OCI-LY7 (cell line): ENCODE results near the gene CCDC9. TPM values are rescaled to one million over a fixed set of nuclear protein-coding genes. Genes with fewer than 3 reads are reported as not detected.

Source experiments
- Bru-seq: library from RNA; stranded (reverse); fragments of 400-500 nt; gene quantifications from one replicate; lab custom pipeline; 2021; lab: Mats Ljungman, UMichigan
- BruChase-seq, 2 experiments: library from RNA; stranded (reverse); fragments of 400-500 nt; gene quantifications; one replicate each; lab custom pipeline; 2021; lab: Mats Ljungman, UMichigan
- BruUV-seq: library from RNA; stranded (reverse); fragments of 400-500 nt; replicated peaks from 2 replicates; lab custom pipeline; 2021; lab: Mats Ljungman, UMichigan
- CTCF ChIA-PET: fragments of 300-600 bp; sonication (Branson Sonifier 250); formaldehyde crosslinking; loops from one replicate; lab custom pipeline; 2022; ENCODE audit warnings: antibody characterized with exemption; ENCODE audit not compliant: unreplicated experiment; lab: Charles Lee
- POLR2A ChIA-PET: fragments of 300-600 bp; sonication (Branson Sonifier 250); formaldehyde crosslinking; loops from one replicate; lab custom pipeline; 2022; ENCODE audit warnings: antibody characterized with exemption; lab: Charles Lee
- DNase-seq: peaks from one replicate; pipeline ENCODE4 v3.0.0-alpha.2; 2015; ENCODE audit warnings: low spot score
- H2AFZ ChIP-seq: fragments of 200-600 bp; sonication (generic), shearing (Covaris generic); 2 replicates; pipeline ENCODE4 v1.6.1; 2014; ENCODE audit warnings: mild to moderate bottlenecking, antibody characterized with exemption, low read length, moderate library complexity
- H3K27ac ChIP-seq: fragments of 200-600 bp; sonication (generic); 2 replicates; pipeline ENCODE4 v1.5.1; 2014; ENCODE audit warnings: mixed run types, low read depth, mild to moderate bottlenecking, moderate library complexity, low read length, inconsistent platforms; ENCODE audit not compliant: poor library complexity, severe bottlenecking
- H3K36me3 ChIP-seq: fragments of 200-600 bp; sonication (generic); 2 replicates; pipeline ENCODE4 v1.6.1; 2014; ENCODE audit warnings: mild to moderate bottlenecking, antibody characterized with exemption, low read length, moderate library complexity, mixed read lengths; ENCODE audit not compliant: insufficient read depth
- H3K4me1 ChIP-seq: fragments of 200-600 bp; sonication (generic); 2 replicates; pipeline ENCODE4 v1.5.1; 2014; ENCODE audit warnings: mild to moderate bottlenecking, low read length; ENCODE audit not compliant: insufficient read depth, poor library complexity, severe bottlenecking
- H3K4me2 ChIP-seq: fragments of 200-600 bp; sonication (generic); 2 replicates; pipeline ENCODE4 v1.6.1; 2014; ENCODE audit warnings: mild to moderate bottlenecking, low read length
- H3K4me3 ChIP-seq: fragments of 200-600 bp; sonication (generic); 2 replicates; pipeline ENCODE4 v1.5.1; 2014; ENCODE audit warnings: mild to moderate bottlenecking, low read depth, low read length; ENCODE audit not compliant: poor library complexity, severe bottlenecking
- H3K79me2 ChIP-seq: fragments of 200-600 bp; sonication (generic); 2 replicates; pipeline ENCODE4 v1.6.1; 2016; ENCODE audit warnings: low read depth, mild to moderate bottlenecking, low read length, moderate library complexity, mixed read lengths; ENCODE audit not compliant: insufficient read depth
- H3K9me2 ChIP-seq: fragments of 200-600 bp; sonication (generic); 2 replicates; pipeline ENCODE4 v1.6.1; 2016; ENCODE audit warnings: mild to moderate bottlenecking, low read length, mixed read lengths; ENCODE audit not compliant: insufficient read depth
- H3K9me3 ChIP-seq: fragments of 200-600 bp; sonication (generic); 2 replicates; pipeline ENCODE4 v1.6.1; 2014; ENCODE audit warnings: mild to moderate bottlenecking, mixed run types, low read length, mixed read lengths
- H4K20me1 ChIP-seq: fragments of 200-600 bp; sonication (generic); 2 replicates; pipeline ENCODE4 v1.6.1; 2014; ENCODE audit warnings: mild to moderate bottlenecking, antibody characterized with exemption, low read length, moderate library complexity, mixed read lengths; ENCODE audit not compliant: insufficient read depth
- EZH2phosphoT487 ChIP-seq: fragments of 200-600 bp; sonication (generic); IDR thresholded peaks from 2 replicates; pipeline ENCODE4 v1.6.1; 2018; ENCODE audit warnings: low read depth, borderline replicate concordance, mild to moderate bottlenecking, mixed run types, antibody characterized with exemption, low read length, moderate library complexity, mixed read lengths
- intact Hi-C: fragments of 100-400 bp; cut with micrococcal nuclease; formaldehyde crosslinking; loops from one replicate; pipeline ENCODE4 v1.10.0; 2022; ENCODE audit not compliant: unreplicated experiment
- long read RNA-seq: library from polyadenylated mRNA; stranded (forward); transcript quantifications from one replicate; pipeline ENCODE4 v2.0.0, GENCODE V29; 2022
- total RNA-seq, 2 experiments: library from RNA; depleted of rRNA in 1 of 2; stranded (reverse); fragments of >200 nt in 1 of 2; shearing (Covaris generic) in 1 of 2; gene quantifications; 2 replicates each; pipeline ENCODE4 v1.2.3, GENCODE V29; 2014 to 2022
- TF ChIP-seq, protein P1 (sequence below): fragments of 200-600 bp; sonication (generic); conservative IDR thresholded peaks from 2 replicates; pipeline ENCODE4 v1.5.1; 2014; ENCODE audit warnings: mild to moderate bottlenecking, antibody characterized with exemption, low read length, moderate library complexity, mixed read lengths

CCDC9 gene
- total RNA-seq (2014; rRNA removed; shearing (Covaris generic)) (6.5 and 7.9 TPM in 2 replicates), total RNA-seq (2022) (19.3 and 19.7 TPM in 2 replicates), Bru-seq, nascent RNA (percentile 50 among the genes with signal in this experiment), BruChase-seq, experiment 1, labeled RNA remaining after a 6-hour chase (percentile 52 among the genes with signal in this experiment), BruChase-seq, experiment 2, labeled RNA remaining after a 2-hour chase (percentile 57 among the genes with signal in this experiment)
- long read RNA-seq, transcript CCDC9-201 (12 exons, 2,093 nt): major isoform, 13 of 25 reads
- long read RNA-seq, partial matches to known transcripts: 1 of 25 reads
- long read RNA-seq, other reads (novel, unspliced or antisense): 11 of 25 reads

DNA sequence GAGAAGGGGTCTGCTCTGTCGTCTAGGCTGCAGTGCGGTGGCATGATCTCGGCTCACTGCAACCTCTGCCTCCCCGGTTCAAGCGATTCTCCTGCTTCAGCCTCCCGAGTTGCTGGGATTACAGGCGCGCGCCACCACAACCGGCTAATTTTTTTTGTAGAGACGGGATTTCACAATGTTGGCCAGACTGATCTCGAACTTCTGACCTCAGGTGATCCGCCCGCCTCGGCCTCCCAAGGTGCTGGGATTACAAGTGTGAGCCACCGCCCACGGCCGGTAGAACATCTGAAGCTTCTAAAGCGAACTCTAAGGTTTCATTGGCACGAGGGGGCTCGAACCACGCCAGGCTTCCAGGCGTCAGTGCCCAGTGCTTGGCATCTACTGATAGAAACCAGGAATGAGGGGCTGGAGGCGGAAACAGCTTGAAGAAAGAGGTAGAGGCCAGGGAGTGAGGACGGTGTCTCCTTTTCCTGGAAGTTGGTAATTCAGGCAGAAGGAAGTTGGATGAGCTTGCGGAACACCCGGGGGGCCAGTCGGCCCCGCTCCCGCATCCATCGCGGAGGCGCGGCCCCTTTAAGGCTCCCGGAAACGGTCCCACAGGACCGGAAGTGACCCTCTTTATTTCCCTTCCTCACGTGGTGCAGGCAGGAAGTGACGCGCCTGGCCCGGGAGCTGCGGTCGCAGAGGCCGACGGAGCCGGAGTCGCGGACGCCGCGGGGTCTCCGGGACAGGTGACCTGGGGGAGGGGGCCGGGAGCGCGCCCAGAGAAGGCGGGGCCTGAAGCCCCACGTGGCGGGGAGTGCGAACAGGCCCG lies at the start of gene CCDC9:
Gene CCDC9, plus strand, starts transcription at position 647 of the 814 bp plus-strand sequence. CDS start 1,876 bp downstream, outside the sequence.
- CTCF ChIA-PET: interaction anchor here (0.6 to 1.3 kb wide), 3 partner anchors 20 to 457 kb away, joined by 3 to 5 read pairs (median 3); no protein-coding TSS in a partner anchor
- Histone ChIP-seq H3K4me2 (peak within 1 kb of the TSS; percentile 87), H3K9me2 (no peaks in the 10 kb centered on the region), H4K20me1 (no peaks in the 10 kb centered on the region), H3K36me3 (peaks cover 28% of the 10 kb centered on the region), H3K79me2 (peaks cover 11% of the 10 kb centered on the region; the same call in 1 of the 2 replicates), H2AFZ (peak within 1 kb of the TSS; percentile 53; the same call in 1 of the 2 replicates), H3K4me1 (peaks cover 15% of the 10 kb centered on the region), H3K4me3 (peak within 1 kb of the TSS; percentile 72), H3K9me3 (no peaks in the 10 kb centered on the region), H3K27ac (peak within 1 kb of the TSS; percentile 59)
- intact Hi-C loops: loop anchor here (1.0 kb wide), 1 partner anchor 30 kb away; no protein-coding TSS in a partner anchor
- TF ChIP-seq, protein P1, sequence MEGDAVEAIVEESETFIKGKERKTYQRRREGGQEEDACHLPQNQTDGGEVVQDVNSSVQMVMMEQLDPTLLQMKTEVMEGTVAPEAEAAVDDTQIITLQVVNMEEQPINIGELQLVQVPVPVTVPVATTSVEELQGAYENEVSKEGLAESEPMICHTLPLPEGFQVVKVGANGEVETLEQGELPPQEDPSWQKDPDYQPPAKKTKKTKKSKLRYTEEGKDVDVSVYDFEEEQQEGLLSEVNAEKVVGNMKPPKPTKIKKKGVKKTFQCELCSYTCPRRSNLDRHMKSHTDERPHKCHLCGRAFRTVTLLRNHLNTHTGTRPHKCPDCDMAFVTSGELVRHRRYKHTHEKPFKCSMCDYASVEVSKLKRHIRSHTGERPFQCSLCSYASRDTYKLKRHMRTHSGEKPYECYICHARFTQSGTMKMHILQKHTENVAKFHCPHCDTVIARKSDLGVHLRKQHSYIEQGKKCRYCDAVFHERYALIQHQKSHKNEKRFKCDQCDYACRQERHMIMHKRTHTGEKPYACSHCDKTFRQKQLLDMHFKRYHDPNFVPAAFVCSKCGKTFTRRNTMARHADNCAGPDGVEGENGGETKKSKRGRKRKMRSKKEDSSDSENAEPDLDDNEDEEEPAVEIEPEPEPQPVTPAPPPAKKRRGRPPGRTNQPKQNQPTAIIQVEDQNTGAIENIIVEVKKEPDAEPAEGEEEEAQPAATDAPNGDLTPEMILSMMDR: no peak
- TF ChIP-seq EZH2phosphoT487: no peak
- POLR2A ChIA-PET: interaction anchor here (0.5 to 1.6 kb wide), 9 partner anchors 9 to 644 kb away, joined by 3 to 6 read pairs (median 3); partner anchors contain the start of genes INAFM1 and ZC3H4
- BruUV-seq: TSS peak; percentile 99
- peak; percentile 98 for DNase-seq

DNA sequence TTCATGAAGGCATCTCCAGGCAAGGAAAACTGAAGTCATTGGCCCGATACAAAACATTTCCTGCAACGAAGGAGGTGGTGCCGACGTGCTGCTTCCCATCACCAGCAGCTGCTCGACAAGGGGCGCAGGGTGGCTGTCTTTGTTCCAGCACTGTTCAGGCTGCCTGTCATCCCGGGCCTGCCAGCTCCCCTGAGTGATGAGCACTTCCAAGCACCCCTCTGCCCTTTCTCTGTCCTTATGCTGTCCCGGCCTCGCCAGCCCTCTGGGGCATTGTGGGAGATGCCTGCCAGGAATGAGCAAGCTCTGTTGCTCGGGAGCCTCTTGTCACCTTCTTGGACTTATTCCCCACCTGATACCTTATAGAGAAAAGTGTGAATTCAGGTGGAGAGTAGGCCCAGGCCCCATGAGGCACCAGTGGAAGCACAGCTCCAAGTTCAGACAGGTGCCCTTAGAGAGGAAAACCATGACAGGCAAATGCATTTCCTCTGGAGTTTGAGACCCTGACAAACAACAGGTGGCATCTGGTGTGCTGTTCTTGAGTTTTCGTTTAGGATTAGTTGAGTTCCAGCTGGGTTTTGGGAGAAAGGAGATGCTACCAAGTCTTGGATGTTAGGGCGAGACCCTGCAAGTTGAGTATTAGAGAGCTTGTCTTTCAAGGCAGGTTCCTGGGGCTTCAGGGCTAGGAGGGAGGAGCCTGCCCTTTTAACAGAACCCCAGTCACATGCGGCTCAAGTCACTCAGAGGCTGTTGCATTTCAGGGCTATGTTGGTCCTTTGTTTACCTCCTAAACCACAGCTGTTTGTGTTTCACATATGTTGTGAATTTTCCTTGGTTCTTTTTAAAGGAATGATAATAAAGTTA lies 46.8 kb upstream of the CCDC9 start:
- no peaks in the 10 kb centered on the region for H3K9me2 ChIP-seq
- H3K9me3 ChIP-seq: no peaks in the 10 kb centered on the region
- ChIA-PET CTCF (interaction anchor here (1.2 to 1.8 kb wide), 2 partner anchors 16 to 20 kb away, joined by 3 to 7 read pairs; no protein-coding TSS in a partner anchor), POLR2A (interaction anchor here (0.6 to 1.5 kb wide), 3 partner anchors 16 to 36 kb away, joined by 3 to 7 read pairs (median 7); no protein-coding TSS in a partner anchor)
- BruUV-seq: TSS peak; percentile 81
- no peaks in the 10 kb centered on the region for H4K20me1 ChIP-seq
- TF ChIP-seq, protein P1: no peak
- no peak for TF ChIP-seq EZH2phosphoT487
- H3K79me2 ChIP-seq: no peaks in the 10 kb centered on the region
- H3K4me2 ChIP-seq: peak overlapping the region; percentile 62
- intact Hi-C loops: loop anchor here (1.0 kb wide), 2 partner anchors 17 to 35 kb away; no protein-coding TSS in a partner anchor
- H3K27ac ChIP-seq: peak overlapping the region; percentile 74
- H3K4me3 ChIP-seq: no peak overlapping the region
- DNase-seq: peak; percentile 42
- H3K4me1 ChIP-seq: peaks cover 42% of the 10 kb centered on the region
- H3K36me3 ChIP-seq: peaks cover 82% of the 10 kb centered on the region
- no peak overlapping the region for H2AFZ ChIP-seq
